ENCODE measurements around the gene FAM133A.
A peak's percentile ranks its signal among the peaks of the same experiment; 100 is the strongest.

FAM133A gene

GRCh38 chrX:93673869-93674271, at the start of gene FAM133A:
FAM133A (plus strand) TSS chrX:93674206; CDS start chrX:93709420, 35,214 bp downstream.
- no peak for DNase-seq (ENCODE audit: low read depth)

- DNase-seq (ENCODE audit: low read depth) = no peak
Measured at GRCh38 chrX:93637591-93637990, 36.4 kb upstream of the FAM133A start.

- no peak for DNase-seq (ENCODE audit: low read depth)
Measured at GRCh38 chrX:93649381-93649780, 24.6 kb upstream of the FAM133A start.

- no peak for DNase-seq (ENCODE audit: low read depth)
Measured at GRCh38 chrX:93660575-93660974, 13.4 kb upstream of the FAM133A start.

- peak; percentile 54 for DNase-seq (ENCODE audit: low read depth)
Measured at GRCh38 chrX:93673056-93673868, 744 bp upstream of the FAM133A start, which contains the start of gene NAP1L3. NAP1L3 (minus strand) TSS chrX:93673578; CDS start chrX:93673304, 274 bp downstream.

GRCh38 chrX:93695981-93696380, 22.0 kb downstream of the FAM133A start:
- DNase-seq (ENCODE audit: low read depth) = no peak

- DNase-seq (ENCODE audit: low read depth) = no peak
Measured at GRCh38 chrX:93703701-93704100, 29.7 kb downstream of the FAM133A start.

- DNase-seq (ENCODE audit: low read depth) = no peak
Measured at GRCh38 chrX:93711076-93711475, 37.1 kb downstream of the FAM133A start.

- DNase-seq (ENCODE audit: low read depth) = no peak
Measured at GRCh38 chrX:93741811-93742210, 67.8 kb downstream of the FAM133A start.

- no peak for DNase-seq (ENCODE audit: low read depth)
Measured at GRCh38 chrX:93760163-93760562, 86.2 kb downstream of the FAM133A start.

All from activated T-cell treated with anti-CD3 and anti-CD28 coated beads for 48 hours (primary cell).